Measurements from ENCODE around the gene NEU1. TPM values are rescaled to one million over a fixed set of nuclear protein-coding genes. Genes with fewer than 3 reads are reported as not detected.
A peak's percentile ranks its signal among the peaks of the same experiment; 100 is the strongest.

The NEU1 gene
- polyA plus RNA-seq, 2 of the 4 experiments (the other 2 are of a cell fraction) = 15.8 to 19.2 TPM

DNA sequence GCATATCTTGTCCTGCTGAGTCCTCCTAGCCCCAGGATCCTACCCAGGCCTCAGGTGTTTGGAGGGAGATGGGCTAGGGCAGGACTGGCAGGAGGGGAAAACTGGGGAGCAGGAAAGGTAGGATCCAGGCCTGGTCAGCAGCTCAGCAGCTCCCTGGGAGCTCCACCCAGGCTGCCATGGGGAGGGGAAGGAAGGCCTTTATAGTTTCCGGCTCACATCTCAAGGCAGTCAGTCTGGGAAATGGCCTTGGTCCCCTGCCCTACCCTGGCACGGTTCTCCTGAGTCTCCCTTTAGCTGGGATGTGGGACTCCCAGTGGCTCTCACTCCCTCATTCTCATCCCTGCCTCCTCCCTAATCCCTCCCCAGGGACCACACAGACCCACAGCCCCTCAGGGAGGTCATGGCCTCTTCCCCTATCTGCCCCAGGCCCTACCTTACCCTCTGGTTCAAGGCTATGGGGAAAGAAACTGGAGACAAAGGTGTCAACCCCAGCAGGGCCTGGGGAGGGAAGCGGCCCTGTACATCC is 14.6 kb upstream of the NEU1 start:
- WGBS (ENCODE audit: missing lambda C conversion rate) = 43% methylated on average over 2 of the region's 3 CpGs
- Histone ChIP-seq H3K4me3 (no peak overlapping the region), H3K4me2 (no peak overlapping the region), H3K4me1 (no peaks in the 10 kb centered on the region), H3K27ac (no peak overlapping the region), H3K9me3 (no peaks in the 10 kb centered on the region)
- DNase-seq (ENCODE audit: low read depth in 1 of 2, low spot score in 1 of 2) (no peak), FAIRE-seq (no peak), ATAC-seq (peak; percentile 20 to 46; a peak in 4 of 6 replicates)
- ChIA-PET POLR2A (no interaction called here), CTCF (interaction anchor here (0.9 to 4.0 kb wide), 3 partner anchors 11 to 152 kb away, joined by 3 to 25 read pairs (median 3); no protein-coding TSS in a partner anchor)
- TF ChIP-seq SMC3 (IDR thresholded peaks at IDR 0.05) (no peak), NPAS2 (CRISPR knock-in tag; IDR thresholded peaks at IDR 0.05; ENCODE audit: borderline replicate concordance) (no peak), POLR2AphosphoS2 (conservative IDR thresholded peaks at IDR 0.05; ENCODE audit: low read length) (no peak), CHD2 (IDR thresholded peaks at IDR 0.05; ENCODE audit: low read length, partially characterized antibody) (no peak), TP53 (CRISPR knock-in tag; IDR thresholded peaks at IDR 0.05) (no peak), EHF (CRISPR knock-in tag; IDR thresholded peaks at IDR 0.05) (no peak), NFE2L2 (conservative IDR thresholded peaks at IDR 0.05; ENCODE audit: low read length) (no peak), BHLHE40 (IDR thresholded peaks at IDR 0.05; ENCODE audit: low read depth, low read length) (no peak)
- TF ChIP-seq, protein P1, sequence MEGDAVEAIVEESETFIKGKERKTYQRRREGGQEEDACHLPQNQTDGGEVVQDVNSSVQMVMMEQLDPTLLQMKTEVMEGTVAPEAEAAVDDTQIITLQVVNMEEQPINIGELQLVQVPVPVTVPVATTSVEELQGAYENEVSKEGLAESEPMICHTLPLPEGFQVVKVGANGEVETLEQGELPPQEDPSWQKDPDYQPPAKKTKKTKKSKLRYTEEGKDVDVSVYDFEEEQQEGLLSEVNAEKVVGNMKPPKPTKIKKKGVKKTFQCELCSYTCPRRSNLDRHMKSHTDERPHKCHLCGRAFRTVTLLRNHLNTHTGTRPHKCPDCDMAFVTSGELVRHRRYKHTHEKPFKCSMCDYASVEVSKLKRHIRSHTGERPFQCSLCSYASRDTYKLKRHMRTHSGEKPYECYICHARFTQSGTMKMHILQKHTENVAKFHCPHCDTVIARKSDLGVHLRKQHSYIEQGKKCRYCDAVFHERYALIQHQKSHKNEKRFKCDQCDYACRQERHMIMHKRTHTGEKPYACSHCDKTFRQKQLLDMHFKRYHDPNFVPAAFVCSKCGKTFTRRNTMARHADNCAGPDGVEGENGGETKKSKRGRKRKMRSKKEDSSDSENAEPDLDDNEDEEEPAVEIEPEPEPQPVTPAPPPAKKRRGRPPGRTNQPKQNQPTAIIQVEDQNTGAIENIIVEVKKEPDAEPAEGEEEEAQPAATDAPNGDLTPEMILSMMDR (IDR thresholded peaks at IDR 0.05) = no peak
- TF ChIP-seq, protein P2, sequence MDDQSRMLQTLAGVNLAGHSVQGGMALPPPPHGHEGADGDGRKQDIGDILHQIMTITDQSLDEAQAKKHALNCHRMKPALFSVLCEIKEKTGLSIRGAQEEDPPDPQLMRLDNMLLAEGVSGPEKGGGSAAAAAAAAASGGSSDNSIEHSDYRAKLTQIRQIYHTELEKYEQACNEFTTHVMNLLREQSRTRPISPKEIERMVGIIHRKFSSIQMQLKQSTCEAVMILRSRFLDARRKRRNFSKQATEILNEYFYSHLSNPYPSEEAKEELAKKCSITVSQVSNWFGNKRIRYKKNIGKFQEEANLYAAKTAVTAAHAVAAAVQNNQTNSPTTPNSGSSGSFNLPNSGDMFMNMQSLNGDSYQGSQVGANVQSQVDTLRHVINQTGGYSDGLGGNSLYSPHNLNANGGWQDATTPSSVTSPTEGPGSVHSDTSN (IDR thresholded peaks at IDR 0.05) = no peak

DNA sequence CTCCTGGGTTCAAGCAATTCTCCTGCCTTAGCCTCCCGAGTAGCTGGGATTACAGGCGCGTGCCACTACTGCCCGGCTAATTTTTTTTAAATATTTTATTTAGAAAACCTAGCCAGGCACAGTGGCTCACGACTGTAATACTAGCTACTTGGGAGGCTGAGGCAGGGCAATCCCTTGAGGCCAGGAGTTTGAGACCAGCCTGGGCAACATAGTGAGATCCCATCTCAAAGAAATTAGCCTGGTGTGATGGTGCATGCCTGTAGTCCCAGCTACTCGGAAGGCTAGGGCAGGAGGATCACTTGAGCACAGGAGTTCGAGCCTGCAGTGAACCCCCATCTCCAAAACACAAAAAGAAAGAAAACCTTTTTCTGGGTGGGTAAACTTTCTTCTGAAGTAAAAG is 13.7 kb upstream of the NEU1 start:
- Histone ChIP-seq H3K4me1 (no peaks in the 10 kb centered on the region), H3K4me3 (no peak overlapping the region), H3K9me3 (no peaks in the 10 kb centered on the region), H3K4me2 (no peak overlapping the region), H3K27ac (no peak overlapping the region)
- TF ChIP-seq RAD21 (conservative IDR thresholded peaks at IDR 0.05 in 1 of 2, IDR thresholded peaks at IDR 0.05 in 1 of 2) (no peak), NR3C1 (IDR thresholded peaks at IDR 0.05) (no peak), RNF2 (IDR thresholded peaks at IDR 0.05; ENCODE audit: borderline replicate concordance, low read depth) (no peak), HOXB13 (CRISPR knock-in tag; IDR thresholded peaks at IDR 0.05; ENCODE audit: low read depth) (no peak), CHD2 (IDR thresholded peaks at IDR 0.05; ENCODE audit: low read length, partially characterized antibody) (no peak), HOXA7 (CRISPR knock-in tag; IDR thresholded peaks at IDR 0.05) (no peak), KDM1A (IDR thresholded peaks at IDR 0.05; ENCODE audit: low read depth) (no peak)
- TF ChIP-seq, protein P3, sequence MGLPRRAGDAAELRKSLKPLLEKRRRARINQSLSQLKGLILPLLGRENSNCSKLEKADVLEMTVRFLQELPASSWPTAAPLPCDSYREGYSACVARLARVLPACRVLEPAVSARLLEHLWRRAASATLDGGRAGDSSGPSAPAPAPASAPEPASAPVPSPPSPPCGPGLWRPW (IDR thresholded peaks at IDR 0.05) = no peak
- TF ChIP-seq, protein P4, sequence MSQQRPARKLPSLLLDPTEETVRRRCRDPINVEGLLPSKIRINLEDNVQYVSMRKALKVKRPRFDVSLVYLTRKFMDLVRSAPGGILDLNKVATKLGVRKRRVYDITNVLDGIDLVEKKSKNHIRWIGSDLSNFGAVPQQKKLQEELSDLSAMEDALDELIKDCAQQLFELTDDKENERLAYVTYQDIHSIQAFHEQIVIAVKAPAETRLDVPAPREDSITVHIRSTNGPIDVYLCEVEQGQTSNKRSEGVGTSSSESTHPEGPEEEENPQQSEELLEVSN (IDR thresholded peaks at IDR 0.05; ENCODE audit: borderline replicate concordance, low read depth) = no peak
- DNase-seq (ENCODE audit: low read depth in 1 of 2, low spot score in 1 of 2) (no peak), FAIRE-seq (no peak), ATAC-seq (no peak)
- ChIA-PET POLR2A (interaction anchor here (1.0 kb wide), 1 partner anchor 76 kb away, joined by 3 read pairs; no protein-coding TSS in a partner anchor), CTCF (interaction anchor here (1.0 to 1.8 kb wide), 3 partner anchors 11 to 151 kb away, joined by 3 to 5 read pairs (median 4); no protein-coding TSS in a partner anchor)
- WGBS (ENCODE audit: missing lambda C conversion rate) = 80% methylated on average over 7 of the region's 7 CpGs

DNA sequence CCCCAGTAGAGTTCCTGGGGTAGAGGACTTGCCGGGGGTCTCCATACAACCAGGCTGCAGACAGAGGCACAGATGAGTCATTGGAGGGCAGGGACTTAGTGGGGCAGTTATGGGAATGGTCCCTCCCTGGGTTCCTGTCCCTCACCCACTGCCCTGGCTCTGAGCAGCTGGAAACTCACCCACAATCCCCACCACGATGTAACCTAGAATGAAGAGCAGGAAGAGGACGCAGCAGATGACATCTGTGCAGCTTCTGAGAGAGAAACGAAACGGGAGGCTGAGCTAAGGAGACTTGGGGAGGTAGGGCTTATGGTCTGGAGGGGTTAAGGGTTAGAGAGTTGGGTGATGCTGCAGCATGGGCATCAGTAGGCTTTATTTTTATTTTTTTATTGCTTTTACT is 13.3 kb upstream of the NEU1 start:
- DNase-seq (ENCODE audit: low read depth in 1 of 2, low spot score in 1 of 2) (no peak), FAIRE-seq (no peak), ATAC-seq (no peak)
- TF ChIP-seq POLR2AphosphoS2 (conservative IDR thresholded peaks at IDR 0.05; ENCODE audit: low read length) = no peak
- TF ChIP-seq ZC3H11A (IDR thresholded peaks at IDR 0.05) = no peak
- TF ChIP-seq, protein P5, sequence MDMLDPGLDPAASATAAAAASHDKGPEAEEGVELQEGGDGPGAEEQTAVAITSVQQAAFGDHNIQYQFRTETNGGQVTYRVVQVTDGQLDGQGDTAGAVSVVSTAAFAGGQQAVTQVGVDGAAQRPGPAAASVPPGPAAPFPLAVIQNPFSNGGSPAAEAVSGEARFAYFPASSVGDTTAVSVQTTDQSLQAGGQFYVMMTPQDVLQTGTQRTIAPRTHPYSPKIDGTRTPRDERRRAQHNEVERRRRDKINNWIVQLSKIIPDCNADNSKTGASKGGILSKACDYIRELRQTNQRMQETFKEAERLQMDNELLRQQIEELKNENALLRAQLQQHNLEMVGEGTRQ (IDR thresholded peaks at IDR 0.05) = no peak
- no peak for TF ChIP-seq BHLHE40 (IDR thresholded peaks at IDR 0.05; ENCODE audit: low read depth, low read length)
- TF ChIP-seq FOSL2 (IDR thresholded peaks at IDR 0.05) = no peak
- no peak for TF ChIP-seq FOSL2 (CRISPR knock-in tag; IDR thresholded peaks at IDR 0.05)
- no peak for TF ChIP-seq CEBPB (IDR thresholded peaks at IDR 0.05)
- no peak for TF ChIP-seq MAZ (IDR thresholded peaks at IDR 0.05; ENCODE audit: borderline replicate concordance, low read depth, low read length)
- TF ChIP-seq RCOR1 (IDR thresholded peaks at IDR 0.05; ENCODE audit: low read depth, low read length) = no peak
- no peak for TF ChIP-seq EHF (CRISPR knock-in tag; IDR thresholded peaks at IDR 0.05)
- no peak for TF ChIP-seq CBX2 (IDR thresholded peaks at IDR 0.05; ENCODE audit: borderline replicate concordance, low read depth)
- no peak for TF ChIP-seq JUNB (IDR thresholded peaks at IDR 0.05)
- no peak for TF ChIP-seq HEYL (CRISPR knock-in tag; IDR thresholded peaks at IDR 0.05)
- 66% methylated on average over 5 of the region's 5 CpGs for WGBS (ENCODE audit: missing lambda C conversion rate)
- Histone ChIP-seq H3K27ac (no peak overlapping the region), H3K4me3 (no peak overlapping the region), H3K9me3 (no peaks in the 10 kb centered on the region), H3K4me1 (no peaks in the 10 kb centered on the region), H3K4me2 (no peak overlapping the region)
- ChIA-PET CTCF (interaction anchor here (1.2 to 1.8 kb wide), 3 partner anchors 11 to 77 kb away, joined by 4 to 5 read pairs (median 5); no protein-coding TSS in a partner anchor), POLR2A (interaction anchor here (1.0 kb wide), 1 partner anchor 76 kb away, joined by 3 read pairs; no protein-coding TSS in a partner anchor)

Data from A549 (cell line).